Sigmoid colon (tissue), 7 donors: ENCODE data around the gene CFAP61. TPM values are rescaled to one million over a fixed set of nuclear protein-coding genes. Genes with fewer than 3 reads are reported as not detected.
"Not testable (repeated sequence)": the region's sequence is repeated elsewhere in the genome, so short reads cannot be mapped to it uniquely, and the experiment has no call there.

Source experiments
- DNase-seq: peaks from one replicate; pipeline ENCODE4 v3.0.0-alpha.2; 2019
- H3K27ac ChIP-seq, 4 donors: fragments of 200-600 bp; sonication (generic); one replicate each; pipeline ENCODE4 v1.5.1; 2016 to 2019; ENCODE audit warnings: mild to moderate bottlenecking in 1 of 4
- H3K27me3 ChIP-seq, 3 donors: fragments of 200-600 bp; sonication (generic); one replicate each; pipeline ENCODE4 v1.5.1; 2019; ENCODE audit warnings: mild to moderate bottlenecking in 1 of 3
- H3K36me3 ChIP-seq, 4 donors: fragments of 200-600 bp; sonication (generic); one replicate each; pipeline ENCODE4 v1.5.1; 2016 to 2019
- H3K4me1 ChIP-seq, 4 donors: fragments of 200-600 bp; sonication (generic); one replicate each; pipeline ENCODE4 v1.5.1; 2017 to 2019
- H3K4me3 ChIP-seq, 4 donors: fragments of 200-600 bp; sonication (generic); one replicate each; pipeline ENCODE4 v1.5.1; 2017 to 2019; ENCODE audit warnings: mild to moderate bottlenecking in 2 of 4, moderate library complexity in 1 of 4
- H3K9me3 ChIP-seq, 4 donors: fragments of 200-600 bp in 3 of 4; sonication (generic) in 3 of 4; one replicate each; pipeline versions ENCODE4 v1.5.1 to v1.6.1; 2013 to 2019
- CTCF ChIP-seq, 4 experiments: fragments of 450-650 bp in 3 of 4; fragments of 200-600 bp in 1 of 4; IDR thresholded peaks; one replicate each; pipeline ENCODE4 v1.5.1; 2016 to 2019; ENCODE audit warnings: antibody characterized with exemption in 4 of 4, mild to moderate bottlenecking in 3 of 4, moderate library complexity in 2 of 4
- EP300 ChIP-seq, 4 donors: sonication (generic); formaldehyde crosslinking; IDR thresholded peaks; one replicate each; pipeline ENCODE4 v1.6.1; 2017; ENCODE audit warnings: antibody characterized with exemption in 4 of 4
- POLR2A ChIP-seq, 2 donors: fragments of 450-650 bp; IDR thresholded peaks; one replicate each; pipeline ENCODE4 v1.6.1; 2016; ENCODE audit warnings: antibody characterized with exemption in 2 of 2, mild to moderate bottlenecking in 2 of 2, moderate library complexity in 2 of 2
- POLR2AphosphoS5 ChIP-seq, 4 donors: sonication (generic); formaldehyde crosslinking; IDR thresholded peaks; one replicate each; pipeline ENCODE4 v1.6.1; 2017; ENCODE audit warnings: antibody characterized with exemption in 4 of 4
- WGBS, 2 donors: extraction: QIAGEN DNeasy Blood & Tissue Kit; methylation state at CpG; one replicate each; pipeline ENCODE4 v1.1.7; 2013; 5-methylcytosine and 5-hydroxymethylcytosine counted together
- intact Hi-C: fragments of 100-400 bp; cut with DNase I; formaldehyde crosslinking; loops from one replicate; pipeline ENCODE4 v1.15.1; 2023
- polyA plus RNA-seq, 3 donors: library from polyadenylated mRNA; stranded (reverse); fragments of 200-250 nt; gene quantifications; one replicate each; pipeline ENCODE4 v1.2.3, GENCODE V29; 2013
- total RNA-seq, 4 donors: library from RNA; depleted of rRNA; stranded (reverse); fragments of >200 nt; gene quantifications; one replicate each; pipeline ENCODE4 v1.1.0, GENCODE V29; 2016
- donor health status: healthy with polysubstance abuse.
- donor health status: Bipolar disorder and iron deficiency.
- donor health status: healthy.

The CFAP61 gene
- total and polyA plus RNA-seq, 7 donors = 0.15 to 2.0 (median 0.44) TPM; not detected in 3

- H3K4me3 ChIP-seq = no peak overlapping the region
- no peaks in the 10 kb centered on the region for H3K9me3 ChIP-seq
- H3K27ac ChIP-seq = no peak overlapping the region
- H3K36me3 ChIP-seq = no peaks in the 10 kb centered on the region
- peaks cover 0 to 4% (median 0%) of the 10 kb centered on the region in 4 donors for H3K4me1 ChIP-seq
- TF ChIP-seq POLR2AphosphoS5 (IDR thresholded peaks at IDR 0.05) (no peak), POLR2A (IDR thresholded peaks at IDR 0.05) (no peak), EP300 (IDR thresholded peaks at IDR 0.05) (no peak)
- peaks cover 0 to 4% (median 0%) of the 10 kb centered on the region in 3 donors for H3K27me3 ChIP-seq
- intact Hi-C loops = no loop called here
- DNase-seq = no peak
- WGBS, 2 donors = 55 to 72% methylated on average over 4 of the region's 4 CpGs
These were observed 289.0 kb downstream of the CFAP61 start for GRCh38 chr20:20341371-20341770.

- DNase-seq = no peak
- Histone ChIP-seq H3K27ac (no peak overlapping the region), H3K4me1 (peaks cover 0 to 4% (median 0%) of the 10 kb centered on the region in 4 donors), H3K9me3 (peaks cover 0 to 1% (median 0%) of the 10 kb centered on the region in 4 donors), H3K27me3 (peaks cover 0 to 4% (median 0%) of the 10 kb centered on the region in 3 donors), H3K4me3 (no peak overlapping the region), H3K36me3 (no peaks in the 10 kb centered on the region)
- 70 to 72% methylated on average over 5 of the region's 5 CpGs for WGBS, 2 donors
- no peak for TF ChIP-seq POLR2A (IDR thresholded peaks at IDR 0.05)
- TF ChIP-seq CTCF (IDR thresholded peaks at IDR 0.05) = no peak
- no peak for TF ChIP-seq EP300 (IDR thresholded peaks at IDR 0.05)
- TF ChIP-seq POLR2AphosphoS5 (IDR thresholded peaks at IDR 0.05) = no peak
- intact Hi-C loops = no loop called here
These were observed 289.7 kb downstream of the CFAP61 start for GRCh38 chr20:20342066-20342465.

- peaks cover 0 to 7% (median 3%) of the 10 kb centered on the region in 4 donors for H3K9me3 ChIP-seq
- WGBS, 2 donors = 76 to 81% methylated on average over 7 of the region's 7 CpGs
- no peaks in the 10 kb centered on the region for H3K36me3 ChIP-seq
- DNase-seq = no peak
- intact Hi-C loops = no loop called here
- H3K4me1 ChIP-seq = peaks cover 0 to 4% (median 0%) of the 10 kb centered on the region in 4 donors
- no peak overlapping the region for H3K4me3 ChIP-seq
- H3K27me3 ChIP-seq = peaks cover 0 to 4% (median 0%) of the 10 kb centered on the region in 3 donors
- TF ChIP-seq CTCF (IDR thresholded peaks at IDR 0.05) (no peak), EP300 (IDR thresholded peaks at IDR 0.05) (no peak), POLR2A (IDR thresholded peaks at IDR 0.05) (no peak), POLR2AphosphoS5 (IDR thresholded peaks at IDR 0.05) (no peak)
- no peak overlapping the region for H3K27ac ChIP-seq
These were observed 291.6 kb downstream of the CFAP61 start for GRCh38 chr20:20343932-20344331.

GRCh38 chr20:20344476-20344875, 292.1 kb downstream of the CFAP61 start:
- Histone ChIP-seq H3K4me1 (peaks cover 0 to 4% (median 0%) of the 10 kb centered on the region in 4 donors), H3K27me3 (peaks cover 0 to 4% (median 0%) of the 10 kb centered on the region in 3 donors), H3K36me3 (no peaks in the 10 kb centered on the region), H3K9me3 (peaks cover 0 to 10% (median 3%) of the 10 kb centered on the region in 4 donors), H3K27ac (no peak overlapping the region), H3K4me3 (no peak overlapping the region)
- intact Hi-C loops = no loop called here
- DNase-seq = no peak
- TF ChIP-seq EP300 (IDR thresholded peaks at IDR 0.05) = no peak
- no peak for TF ChIP-seq CTCF (IDR thresholded peaks at IDR 0.05)
- TF ChIP-seq POLR2AphosphoS5 (IDR thresholded peaks at IDR 0.05) = no peak
- TF ChIP-seq POLR2A (IDR thresholded peaks at IDR 0.05) = no peak
- 74 to 83% methylated on average over 4 of the region's 4 CpGs for WGBS, 2 donors

- TF ChIP-seq CTCF (IDR thresholded peaks at IDR 0.05) (no peak), EP300 (IDR thresholded peaks at IDR 0.05) (no peak), POLR2A (IDR thresholded peaks at IDR 0.05) (no peak), POLR2AphosphoS5 (IDR thresholded peaks at IDR 0.05) (no peak)
- intact Hi-C loops = no loop called here
- Histone ChIP-seq H3K27ac (no peak overlapping the region), H3K4me3 (no peak overlapping the region), H3K27me3 (no peaks in the 10 kb centered on the region), H3K36me3 (no peaks in the 10 kb centered on the region), H3K4me1 (no peaks in the 10 kb centered on the region), H3K9me3 (peaks cover 0 to 2% (median 0%) of the 10 kb centered on the region in 4 donors)
- DNase-seq = no peak
- 70 to 73% methylated on average over 3 of the region's 3 CpGs for WGBS, 2 donors
These were observed 301.2 kb downstream of the CFAP61 start for GRCh38 chr20:20353576-20353975.

GRCh38 chr20:20355503-20355902, 303.2 kb downstream of the CFAP61 start:
- H3K27ac ChIP-seq, H3K36me3 ChIP-seq, DNase-seq, H3K4me1 ChIP-seq, H3K4me3 ChIP-seq, intact Hi-C loops, H3K9me3 ChIP-seq: not testable (repeated sequence)
- H3K27me3 ChIP-seq = peaks cover 0 to 17% (median 0%) of the 10 kb centered on the region in 3 donors
